Measurements from ENCODE around the gene CDK6. TPM values are rescaled to one million over a fixed set of nuclear protein-coding genes. Genes with fewer than 3 reads are reported as not detected.
A peak's percentile ranks its signal among the peaks of the same experiment; 100 is the strongest.

The CDK6 gene
- total RNA-seq, 1 donor from 2014 or later: 26.8 TPM

DNA sequence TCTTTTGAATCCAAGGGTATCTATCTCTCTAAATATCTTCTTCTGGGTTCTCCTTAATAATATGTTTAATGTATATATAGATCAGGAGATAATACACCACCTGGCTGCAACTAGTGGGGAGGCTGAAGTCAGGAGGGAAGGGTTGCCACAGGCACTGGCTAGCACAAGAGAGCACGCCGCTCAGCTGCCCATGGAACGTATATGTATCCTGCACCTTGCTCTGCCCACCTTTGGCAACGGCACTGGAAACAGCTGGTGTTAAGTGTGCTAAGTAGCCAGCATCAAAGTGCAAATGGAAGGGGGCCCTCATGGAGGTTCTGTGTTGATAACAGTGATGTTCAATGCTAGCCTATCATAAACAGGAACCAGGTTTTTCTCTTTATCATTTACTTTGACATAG lies 196.4 kb downstream of the CDK6 start:
- ATAC-seq: no peak

DNA sequence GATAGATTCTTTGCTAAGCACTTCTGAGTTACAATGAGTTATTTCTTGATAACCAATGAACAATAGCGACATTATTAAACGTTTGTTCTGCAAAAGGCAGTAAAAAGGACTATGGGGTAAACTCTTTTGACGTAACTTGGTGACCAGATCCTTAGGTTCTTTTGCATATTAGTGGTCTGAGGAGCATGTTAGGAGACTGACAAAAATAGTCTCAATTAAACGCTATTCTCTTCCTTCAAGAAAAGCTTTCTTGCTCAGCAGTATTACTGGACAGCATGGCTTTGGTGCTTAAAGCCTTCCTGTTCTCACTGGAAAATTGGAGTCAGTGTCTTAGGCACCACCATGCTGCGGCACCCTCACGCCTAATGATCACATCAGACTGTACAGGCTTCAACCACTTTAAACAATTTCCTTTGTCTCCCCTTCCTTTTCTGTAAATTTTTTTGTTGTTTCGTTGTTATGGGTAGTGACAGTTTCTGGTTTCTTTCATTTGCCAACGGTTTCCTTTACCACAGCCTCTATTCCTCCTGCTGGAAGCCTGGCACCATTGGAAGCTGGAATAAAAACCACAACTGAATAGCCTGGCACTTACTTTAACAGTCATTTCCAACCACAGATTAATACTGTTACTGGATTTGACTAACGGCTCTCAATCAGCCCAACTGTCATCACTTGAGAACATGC lies 197.0 kb downstream of the CDK6 start:
- no peak for ATAC-seq

- ATAC-seq: no peak
Measured at GRCh38 chr7:92636018-92636560, 200.3 kb downstream of the CDK6 start.

GRCh38 chr7:92635538-92635937 lies 200.8 kb downstream of the CDK6 start:
- no peak for ATAC-seq

DNA sequence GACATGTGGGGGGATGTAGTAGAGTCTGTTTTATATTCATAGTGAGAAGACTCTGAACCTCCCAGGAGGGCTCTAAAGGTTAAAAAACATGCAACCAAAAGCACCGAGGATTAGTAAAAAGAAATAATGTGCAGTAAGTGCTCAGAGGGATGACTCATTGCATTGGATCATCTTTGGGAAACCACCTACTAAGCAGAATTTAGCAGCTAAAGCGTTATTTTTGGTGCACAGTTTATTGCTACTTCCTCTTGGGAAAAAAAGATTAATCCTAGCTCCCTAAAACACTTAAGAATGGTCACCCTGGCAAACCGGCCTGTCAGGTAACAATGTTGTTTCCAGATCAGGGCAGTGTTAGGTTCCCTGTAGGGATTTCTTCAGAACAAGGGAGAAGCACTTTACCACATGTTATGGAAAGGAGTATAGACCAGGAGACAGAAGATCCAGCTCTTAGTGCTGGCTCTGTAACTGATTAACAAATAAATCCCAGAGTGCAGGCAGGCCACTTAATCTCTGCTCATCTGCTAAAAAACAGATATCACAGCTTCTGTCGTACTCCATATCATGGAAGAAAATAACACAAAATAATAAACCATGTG lies 201.4 kb downstream of the CDK6 start:
- peak; percentile 83 for ATAC-seq

GRCh38 chr7:92634205-92634604 lies 202.2 kb downstream of the CDK6 start:
- no peak for ATAC-seq

DNA sequence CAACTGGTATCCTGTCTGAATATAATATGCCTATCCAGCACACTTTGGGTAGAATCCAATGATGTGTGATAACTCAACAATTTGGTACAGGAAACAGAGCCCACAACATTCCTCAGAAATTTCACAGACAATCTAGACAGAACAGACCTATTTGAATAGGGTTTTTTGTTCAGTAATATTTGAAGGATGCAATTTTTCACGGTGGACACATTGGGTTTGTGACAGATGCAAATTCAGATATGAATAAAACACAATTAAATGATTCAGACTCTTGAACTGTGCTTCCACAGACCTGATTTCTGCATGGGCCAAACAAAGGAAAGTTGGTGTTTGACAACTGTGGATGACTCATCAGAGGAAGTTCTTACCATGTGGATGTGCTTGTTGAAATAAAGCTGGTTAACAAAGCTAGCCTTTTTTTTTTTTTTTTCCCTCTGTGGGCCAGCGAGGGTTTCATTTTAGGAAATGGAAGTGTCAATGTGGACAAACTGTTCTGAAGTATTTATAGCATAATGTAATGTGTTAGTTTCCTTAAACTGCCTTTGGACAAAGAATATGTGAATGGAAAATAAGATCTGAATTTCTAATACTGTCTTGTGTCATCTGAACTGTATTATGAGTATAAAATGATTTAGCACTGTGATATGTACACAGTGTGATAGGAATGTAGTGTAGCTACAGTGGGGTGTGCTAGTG lies 203.0 kb downstream of the CDK6 start:
- ATAC-seq: peak; percentile 93

GRCh38 chr7:92632791-92633190 lies 203.6 kb downstream of the CDK6 start:
- ATAC-seq: no peak

DNA sequence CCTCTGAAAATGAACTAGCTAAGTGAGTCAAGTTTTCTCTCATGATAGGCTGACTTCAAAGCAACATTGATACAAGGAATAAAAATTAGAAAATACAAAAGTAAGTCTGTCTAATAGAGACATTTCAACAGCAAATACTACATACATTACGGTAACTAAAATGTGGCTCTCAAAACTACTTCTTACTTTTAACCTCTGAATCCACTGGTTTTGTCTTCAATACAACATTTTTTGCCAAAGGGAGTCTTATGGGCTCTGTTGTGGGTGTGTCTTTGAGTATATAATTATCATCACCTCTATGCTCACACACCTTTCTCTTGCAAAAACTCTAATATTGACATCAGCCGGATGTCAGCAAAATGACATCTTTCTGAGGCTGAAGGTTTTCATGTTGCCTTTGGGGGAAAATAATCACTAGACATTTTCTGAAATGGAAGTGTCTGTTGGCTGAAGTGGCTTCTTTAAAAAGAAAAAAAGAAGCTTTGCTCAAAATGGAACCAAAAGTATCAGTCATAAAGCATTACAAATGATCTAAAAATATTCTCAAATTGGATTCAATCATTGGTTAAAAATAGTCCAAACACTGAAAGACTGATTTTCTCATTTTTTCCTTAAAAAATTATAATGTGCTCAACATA lies 204.4 kb downstream of the CDK6 start:
- no peak for ATAC-seq

- no peak for ATAC-seq
Measured at GRCh38 chr7:92631067-92631849, 205.1 kb downstream of the CDK6 start.

DNA sequence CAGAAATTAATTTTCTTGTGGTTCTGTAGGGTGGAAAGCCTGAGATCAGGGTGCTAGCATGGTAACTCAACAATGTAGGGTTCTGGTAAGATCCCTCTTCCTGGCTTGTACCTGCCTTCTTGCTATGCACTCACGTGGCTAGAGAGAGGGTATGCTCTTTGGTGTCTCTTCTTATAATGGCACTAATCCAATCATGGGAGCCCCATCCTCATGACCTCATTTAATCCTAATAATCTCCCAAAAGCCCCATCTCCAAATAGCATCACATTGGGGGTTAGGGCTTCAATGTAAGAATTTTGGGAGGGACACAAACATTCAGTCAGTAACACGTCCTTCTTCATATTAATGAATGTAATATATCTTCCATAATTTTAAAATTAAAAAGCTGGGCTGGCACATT lies 206.6 kb downstream of the CDK6 start:
- ATAC-seq: no peak

DNA sequence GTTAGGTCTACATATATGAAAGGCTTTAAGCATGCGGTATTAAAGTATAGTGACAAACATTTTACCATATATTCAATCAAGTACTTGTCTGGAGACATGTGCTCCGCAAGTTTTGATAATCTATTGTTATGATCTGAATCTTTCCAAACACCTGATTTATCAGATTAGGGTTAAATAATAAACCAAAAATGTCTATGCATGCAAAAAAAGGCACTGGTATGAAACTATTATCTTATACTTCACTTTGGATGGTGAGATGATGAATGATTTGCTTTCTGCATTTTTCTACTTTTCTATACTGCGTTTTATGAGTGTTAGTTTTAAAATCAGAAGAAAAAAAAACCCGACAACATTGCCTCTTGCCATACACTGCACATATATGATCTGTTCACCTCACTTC lies 208.4 kb downstream of the CDK6 start:
- ATAC-seq: no peak

DNA sequence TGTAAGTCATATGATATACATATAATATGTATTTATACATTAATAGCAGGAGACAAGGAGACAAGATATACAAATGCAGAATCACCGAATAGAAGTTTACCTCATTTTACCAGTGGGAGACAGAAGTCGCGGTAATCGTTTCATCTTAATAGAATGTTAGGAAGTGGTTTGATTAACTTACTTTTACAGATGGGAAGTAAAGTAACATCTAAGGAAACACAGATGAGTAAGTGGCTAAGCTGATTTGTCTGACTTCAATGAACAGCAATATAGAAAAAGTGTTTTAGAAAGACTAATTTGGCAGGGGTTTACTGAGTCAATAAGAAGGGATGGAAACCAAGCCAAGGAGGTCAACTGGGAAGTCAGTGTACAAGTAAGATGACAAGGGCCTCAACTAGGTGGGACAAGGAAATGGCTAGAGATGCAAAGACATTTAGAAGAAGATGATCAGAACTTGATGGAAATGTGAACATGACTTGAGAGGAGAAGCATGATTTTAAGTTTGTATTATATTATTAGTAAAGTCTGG lies 210.0 kb downstream of the CDK6 start:
- ATAC-seq: no peak

- peak; percentile 87 for ATAC-seq
Measured at GRCh38 chr7:92625617-92626016, 210.8 kb downstream of the CDK6 start.

DNA sequence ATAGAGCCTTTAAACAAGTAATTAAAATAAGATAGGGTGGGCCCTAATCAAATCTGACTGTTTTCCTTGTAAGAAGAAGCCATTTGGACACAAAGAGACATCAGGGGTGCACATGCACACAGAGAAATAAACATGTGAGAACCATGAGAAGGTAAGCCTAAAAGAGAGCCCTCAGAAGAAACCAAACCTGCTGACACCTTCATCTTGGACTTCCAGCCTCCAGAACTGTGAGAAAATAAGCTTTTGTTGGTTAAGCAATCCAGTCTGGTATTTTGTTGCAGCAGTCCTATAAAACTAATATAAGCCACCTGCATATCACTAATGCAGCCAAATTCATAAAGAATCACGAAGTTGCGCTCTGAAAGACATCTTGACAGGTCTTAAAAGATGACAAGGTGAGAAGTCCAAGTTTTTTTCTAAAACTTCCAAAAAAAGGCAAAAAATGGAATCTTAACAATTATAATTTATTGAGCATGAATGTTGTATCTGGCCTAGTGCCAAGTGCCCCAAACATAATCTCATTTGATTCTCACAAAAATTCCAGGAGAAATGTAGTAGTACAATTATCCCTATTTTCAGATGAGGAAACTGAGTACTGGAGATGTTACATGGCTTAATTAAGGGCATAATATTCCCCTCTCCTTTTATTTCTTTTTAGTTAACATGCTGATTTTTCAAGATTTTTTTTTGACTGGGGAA lies 211.9 kb downstream of the CDK6 start:
- ATAC-seq: no peak

- ATAC-seq: no peak
Measured at GRCh38 chr7:92623544-92623943, 212.8 kb downstream of the CDK6 start.

DNA sequence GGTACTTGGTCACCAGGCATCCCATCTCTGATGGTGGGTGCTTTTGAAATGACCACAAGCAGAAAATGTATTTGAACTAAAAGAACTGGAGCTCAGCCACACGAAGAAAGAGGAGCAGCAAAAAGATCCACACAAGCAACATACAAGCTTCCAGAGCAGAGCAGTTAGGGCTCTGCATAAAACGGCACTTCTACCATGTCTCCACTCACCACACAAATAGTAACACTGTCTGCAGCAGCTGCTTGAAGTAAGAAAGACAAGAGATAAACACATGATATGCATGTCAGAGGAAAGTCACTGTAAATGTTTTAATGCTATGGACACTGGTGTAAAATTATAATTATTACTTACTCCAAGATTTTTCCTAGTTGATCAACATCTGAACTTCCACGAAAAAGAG lies 213.7 kb downstream of the CDK6 start:
- no peak for ATAC-seq

GRCh38 chr7:92622030-92622429 lies 214.3 kb downstream of the CDK6 start:
- no peak for ATAC-seq

GRCh38 chr7:92621561-92622023 lies 214.8 kb downstream of the CDK6 start:
- ATAC-seq: peak; percentile 24

- ATAC-seq: peak; percentile 81
Measured at GRCh38 chr7:92621026-92621540, 215.3 kb downstream of the CDK6 start.

DNA sequence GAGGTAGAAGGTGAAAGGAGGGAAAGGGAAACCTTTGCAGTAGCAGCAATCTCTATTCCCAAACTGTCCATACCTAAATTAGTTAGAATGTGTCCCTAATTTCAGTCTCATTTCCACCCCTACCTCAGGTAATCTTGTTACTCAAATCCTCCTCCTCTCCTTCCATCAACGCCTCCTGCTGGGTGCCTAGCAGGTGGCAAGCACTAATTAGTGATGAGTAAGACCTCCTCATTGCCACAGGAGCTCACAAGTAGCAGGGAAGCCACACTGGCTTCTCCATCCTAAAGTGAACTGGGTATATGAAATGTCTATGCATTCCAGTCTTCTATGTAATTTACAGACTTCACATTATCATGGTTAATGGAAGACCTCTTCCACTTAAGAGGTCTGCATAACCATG lies 220.5 kb downstream of the CDK6 start:
- no peak for ATAC-seq

Data from esophagus mucosa (tissue), 1 donor.